Loucy (cell line): ENCODE results near the gene CSTPP1.

ENCODE experiments used
- EZH2phosphoT487 ChIP-seq: fragments of 200-600 bp; IDR thresholded peaks from 2 replicates; pipeline ENCODE4 v1.6.1; 2018; ENCODE audit warnings: antibody characterized with exemption, mild to moderate bottlenecking, moderate library complexity, borderline replicate concordance
- TF ChIP-seq, protein P1 (sequence below): fragments of 200-600 bp; sonication (generic); conservative IDR thresholded peaks from 2 replicates; pipeline ENCODE4 v1.5.1; 2014; ENCODE audit warnings: mild to moderate bottlenecking, antibody characterized with exemption, low read length

DNA sequence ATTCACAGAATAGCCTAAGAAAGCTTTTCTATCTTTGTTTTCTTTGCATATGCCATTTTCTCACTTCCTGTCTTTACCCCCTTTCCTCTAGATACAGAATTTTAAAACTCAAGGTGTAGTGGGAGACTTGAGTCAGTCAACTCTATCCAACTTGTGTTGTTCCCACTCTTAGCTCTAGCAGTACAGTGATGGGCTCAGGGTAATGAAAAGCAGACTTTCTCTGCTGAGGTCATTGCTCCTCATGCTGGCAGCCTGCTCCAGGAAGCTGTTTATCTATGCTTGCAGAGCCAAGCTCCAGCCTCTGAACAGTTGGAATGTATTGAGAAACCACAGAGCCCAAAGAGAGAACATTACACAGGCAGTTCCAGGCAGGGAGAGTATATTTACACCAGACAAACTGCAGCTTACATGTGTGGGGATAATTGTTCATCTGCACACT is 68.1 kb downstream of the CSTPP1 start:
- no peak for TF ChIP-seq EZH2phosphoT487
- TF ChIP-seq, protein P1, sequence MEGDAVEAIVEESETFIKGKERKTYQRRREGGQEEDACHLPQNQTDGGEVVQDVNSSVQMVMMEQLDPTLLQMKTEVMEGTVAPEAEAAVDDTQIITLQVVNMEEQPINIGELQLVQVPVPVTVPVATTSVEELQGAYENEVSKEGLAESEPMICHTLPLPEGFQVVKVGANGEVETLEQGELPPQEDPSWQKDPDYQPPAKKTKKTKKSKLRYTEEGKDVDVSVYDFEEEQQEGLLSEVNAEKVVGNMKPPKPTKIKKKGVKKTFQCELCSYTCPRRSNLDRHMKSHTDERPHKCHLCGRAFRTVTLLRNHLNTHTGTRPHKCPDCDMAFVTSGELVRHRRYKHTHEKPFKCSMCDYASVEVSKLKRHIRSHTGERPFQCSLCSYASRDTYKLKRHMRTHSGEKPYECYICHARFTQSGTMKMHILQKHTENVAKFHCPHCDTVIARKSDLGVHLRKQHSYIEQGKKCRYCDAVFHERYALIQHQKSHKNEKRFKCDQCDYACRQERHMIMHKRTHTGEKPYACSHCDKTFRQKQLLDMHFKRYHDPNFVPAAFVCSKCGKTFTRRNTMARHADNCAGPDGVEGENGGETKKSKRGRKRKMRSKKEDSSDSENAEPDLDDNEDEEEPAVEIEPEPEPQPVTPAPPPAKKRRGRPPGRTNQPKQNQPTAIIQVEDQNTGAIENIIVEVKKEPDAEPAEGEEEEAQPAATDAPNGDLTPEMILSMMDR: no peak
